Endothelial cell (in vitro differentiated cells): ENCODE data around the gene OSBPL10. TPM values are rescaled to one million over a fixed set of nuclear protein-coding genes. Genes with fewer than 3 reads are reported as not detected.

Experiments used
- DNase-seq: peaks from one replicate; pipeline ENCODE4 v3.0.0; 2021; ENCODE audit warnings: low spot score
- H3K27ac Mint-ChIP-seq: one replicate; pipeline ENCODE4 v1.8.0; 2021; ENCODE audit warnings: mixed read lengths, inconsistent platforms; ENCODE audit not compliant: unreplicated experiment
- H3K27me3 Mint-ChIP-seq: one replicate; pipeline ENCODE4 v1.8.0; 2021; ENCODE audit warnings: mild to moderate bottlenecking, moderate library complexity, mixed read lengths, inconsistent platforms; ENCODE audit not compliant: unreplicated experiment
- H3K36me3 Mint-ChIP-seq: one replicate; pipeline ENCODE4 v1.8.0; 2021; ENCODE audit warnings: mild to moderate bottlenecking, low read depth, mixed read lengths, inconsistent platforms; ENCODE audit not compliant: unreplicated experiment
- H3K4me1 Mint-ChIP-seq: one replicate; pipeline ENCODE4 v1.8.0; 2021; ENCODE audit warnings: mild to moderate bottlenecking, mixed read lengths, inconsistent platforms; ENCODE audit not compliant: unreplicated experiment
- H3K4me3 Mint-ChIP-seq: one replicate; pipeline ENCODE4 v1.8.0; 2021; ENCODE audit warnings: mild to moderate bottlenecking, mixed read lengths, inconsistent platforms; ENCODE audit not compliant: unreplicated experiment
- H3K9me3 Mint-ChIP-seq: one replicate; pipeline ENCODE4 v1.8.0; 2021; ENCODE audit warnings: mixed read lengths, inconsistent platforms; ENCODE audit not compliant: unreplicated experiment
- CTCF ChIP-seq: fragments of 200-600 bp; sonication (generic); IDR thresholded peaks from one replicate; pipeline ENCODE4 v1.5.0; 2021; ENCODE audit warnings: antibody characterized with exemption; ENCODE audit not compliant: unreplicated experiment
- total RNA-seq: library from RNA; stranded (reverse); fragmentation: NEBNext Ultra II Directional; extraction: Animal tissue kit (Norgen Biotek cat#: 25700); gene quantifications from one replicate; pipeline ENCODE4 v1.2.1, GENCODE V29; 2021; ENCODE audit not compliant: unreplicated experiment

Gene OSBPL10
- total RNA-seq, 1 donor from 2014 or later, result 61.0 TPM

GRCh38 chr3:31895471-31895870 is 85.6 kb downstream of the OSBPL10 start:
- H3K27ac Mint-ChIP-seq, result no peak overlapping the region
- no peak for TF ChIP-seq CTCF
- H3K4me1 Mint-ChIP-seq, result peaks cover 27% of the 10 kb centered on the region
- no peak overlapping the region for H3K4me3 Mint-ChIP-seq
- peaks cover 2% of the 10 kb centered on the region for H3K27me3 Mint-ChIP-seq
- no peaks in the 10 kb centered on the region for H3K9me3 Mint-ChIP-seq
- no peak for DNase-seq
- no peaks in the 10 kb centered on the region for H3K36me3 Mint-ChIP-seq

- H3K27ac Mint-ChIP-seq, result no peak overlapping the region
Observed at GRCh38 chr3:31892916-31893573, 88.0 kb downstream of the OSBPL10 start.

GRCh38 chr3:31892500-31892899 is 88.6 kb downstream of the OSBPL10 start:
- H3K4me1 Mint-ChIP-seq, result peaks cover 24% of the 10 kb centered on the region
- H3K27ac Mint-ChIP-seq, result no peak overlapping the region

More at GRCh38 chr3:31892916-31893573, 88.0 kb downstream of the OSBPL10 start:
- Mint-ChIP-seq H3K4me1 (peaks cover 24% of the 10 kb centered on the region), H3K36me3 (no peaks in the 10 kb centered on the region), H3K9me3 (no peaks in the 10 kb centered on the region), H3K4me3 (no peak overlapping the region), H3K27me3 (peaks cover 2% of the 10 kb centered on the region)
- DNase-seq, result no peak
- no peak for TF ChIP-seq CTCF

GRCh38 chr3:31891876-31892455 is 89.1 kb downstream of the OSBPL10 start:
- Mint-ChIP-seq H3K27me3 (peaks cover 2% of the 10 kb centered on the region), H3K27ac (no peak overlapping the region), H3K4me1 (peaks cover 24% of the 10 kb centered on the region), H3K4me3 (no peak overlapping the region), H3K36me3 (no peaks in the 10 kb centered on the region), H3K9me3 (no peaks in the 10 kb centered on the region)
- DNase-seq, result no peak
- TF ChIP-seq CTCF, result no peak

More at GRCh38 chr3:31892500-31892899, 88.6 kb downstream of the OSBPL10 start:
- no peak for TF ChIP-seq CTCF
- no peaks in the 10 kb centered on the region for H3K9me3 Mint-ChIP-seq
- H3K36me3 Mint-ChIP-seq, result no peaks in the 10 kb centered on the region
- peaks cover 2% of the 10 kb centered on the region for H3K27me3 Mint-ChIP-seq
- DNase-seq, result no peak
- no peak overlapping the region for H3K4me3 Mint-ChIP-seq

- peaks cover 22% of the 10 kb centered on the region for H3K4me1 Mint-ChIP-seq
- DNase-seq, result no peak
- TF ChIP-seq CTCF, result no peak
- no peak overlapping the region for H3K4me3 Mint-ChIP-seq
- H3K27ac Mint-ChIP-seq, result no peak overlapping the region
- no peaks in the 10 kb centered on the region for H3K9me3 Mint-ChIP-seq
- peaks cover 2% of the 10 kb centered on the region for H3K27me3 Mint-ChIP-seq
- H3K36me3 Mint-ChIP-seq, result no peaks in the 10 kb centered on the region
Observed at GRCh38 chr3:31890742-31891469, 90.2 kb downstream of the OSBPL10 start.
